BJ (cell line): Measurements from ENCODE around the gene PRSS1. TPM values are rescaled to one million over a fixed set of nuclear protein-coding genes. Genes with fewer than 3 reads are reported as not detected.
"Not testable (repeated sequence)": the region's sequence is repeated elsewhere in the genome, so short reads cannot be mapped to it uniquely, and the experiment has no call there.

ENCODE experiments used
- CTCF ChIA-PET: fragments of 350-600 bp; formaldehyde crosslinking; extraction: SDS; loops from one replicate; lab custom pipeline; 2021; ENCODE audit warnings: antibody characterized with exemption, inconsistent platforms; lab: Yijun Ruan, JAX
- POLR2A ChIA-PET: fragments of 300-600 bp; sonication (Branson Sonifier 250); formaldehyde crosslinking; extraction: SDS; loops from one replicate; lab custom pipeline; 2021; ENCODE audit warnings: antibody characterized with exemption; lab: Charles Lee
- DNase-seq: peaks from one replicate; pipeline ENCODE4 v3.0.0-alpha.2; 2011; ENCODE audit warnings: low read depth
- H3K27me3 ChIP-seq: 2 replicates; pipeline ENCODE4 v1.6.0; 2011; ENCODE audit warnings: low read length; ENCODE audit not compliant: control insufficient read depth, insufficient read depth
- H3K36me3 ChIP-seq: 2 replicates; pipeline ENCODE4 v1.5.1; 2011; ENCODE audit warnings: low read length; ENCODE audit not compliant: control insufficient read depth, insufficient read depth
- H3K4me3 ChIP-seq: 2 replicates; pipeline ENCODE4 v1.5.1; 2011; ENCODE audit warnings: low read depth, mild to moderate bottlenecking, control low read depth, low read length
- CTCF ChIP-seq: IDR thresholded peaks from 2 replicates; pipeline ENCODE4 v1.5.1; 2011; ENCODE audit warnings: low read depth, mild to moderate bottlenecking, control low read depth, inconsistent platforms, low read length, moderate library complexity; ENCODE audit not compliant: insufficient read depth
- polyA plus RNA-seq: library from polyadenylated mRNA; depleted of rRNA; stranded (reverse); fragments of >200 nt; gene quantifications from 2 replicates; pipeline ENCODE4 v1.2.3, GENCODE V29; 2011

PRSS1 gene
- polyA plus RNA-seq, 1 experiment = not detected

GRCh38 chr7:142739923-142740492 is 9.3 kb upstream of the PRSS1 start:
- POLR2A ChIA-PET = no interaction called here
- no peak for DNase-seq
- Histone ChIP-seq H3K36me3 (no peaks in the 10 kb centered on the region), H3K4me3 (no peak overlapping the region), H3K27me3 (no peaks in the 10 kb centered on the region; the same call in 1 of the 2 replicates)
- TF ChIP-seq CTCF = no peak
- CTCF ChIA-PET = no interaction called here

- DNase-seq = no peak
- ChIA-PET CTCF (interaction anchor here (0.7 to 1.2 kb wide), 2 partner anchors 15 to 28 kb away, joined by 3 read pairs; no protein-coding TSS in a partner anchor), POLR2A (no interaction called here)
- Histone ChIP-seq H3K4me3 (no peak overlapping the region), H3K27me3 (no peaks in the 10 kb centered on the region; the same call in 1 of the 2 replicates), H3K36me3 (no peaks in the 10 kb centered on the region)
- TF ChIP-seq CTCF = no peak
Observed at GRCh38 chr7:142740786-142741185, 8.5 kb upstream of the PRSS1 start.

- H3K36me3 ChIP-seq, POLR2A ChIA-PET, H3K4me3 ChIP-seq, H3K27me3 ChIP-seq, DNase-seq: not testable (repeated sequence)
- CTCF ChIA-PET = interaction anchor here (0.9 to 1.2 kb wide), 2 partner anchors 16 to 24 kb away, joined by 3 read pairs; no protein-coding TSS in a partner anchor
Observed at GRCh38 chr7:142741932-142742331, 7.3 kb upstream of the PRSS1 start.

- TF ChIP-seq CTCF = no peak
- Histone ChIP-seq H3K27me3 (peaks cover 3% of the 10 kb centered on the region), H3K4me3 (no peak overlapping the region), H3K36me3 (no peaks in the 10 kb centered on the region)
- POLR2A ChIA-PET = no interaction called here
- CTCF ChIA-PET = interaction anchor here (1.6 kb wide), 1 partner anchor 15 kb away, joined by 3 read pairs; no protein-coding TSS in a partner anchor
- DNase-seq = no peak
Observed at GRCh38 chr7:142745091-142745635, 4.1 kb upstream of the PRSS1 start.

- ChIA-PET CTCF (no interaction called here), POLR2A (no interaction called here)
- no peak for TF ChIP-seq CTCF
- no peak for DNase-seq
- peaks cover 5% of the 10 kb centered on the region for H3K27me3 ChIP-seq
- H3K36me3 ChIP-seq = no peaks in the 10 kb centered on the region
- H3K4me3 ChIP-seq = no peak overlapping the region
Observed at GRCh38 chr7:142745745-142746144, 3.5 kb upstream of the PRSS1 start.
